Neural cell (in vitro differentiated cells): ENCODE data around the gene COL2A1. TPM values are rescaled to one million over a fixed set of nuclear protein-coding genes. Genes with fewer than 3 reads are reported as not detected.

Experiments used
- H2AFZ ChIP-seq: fragments of 200-600, 300-800 bp; sonication (generic), shearing (Covaris generic); 2 replicates; pipeline ENCODE4 v1.6.0; 2014; ENCODE audit warnings: low read depth, mild to moderate bottlenecking, antibody characterized with exemption, low read length, moderate library complexity
- H3F3A ChIP-seq: fragments of 200-600 bp; shearing (Covaris generic); 2 replicates; pipeline ENCODE4 v1.6.1; 2016; ENCODE audit warnings: mild to moderate bottlenecking, moderate library complexity, mixed read lengths, antibody characterized with exemption, low read length; ENCODE audit not compliant: insufficient read depth, poor library complexity, severe bottlenecking
- H3K27ac ChIP-seq: fragments of 200-600, 300-800 bp; sonication (generic), shearing (Covaris generic); 2 replicates; pipeline ENCODE4 v1.5.1; 2014; ENCODE audit warnings: mild to moderate bottlenecking, low read length, moderate library complexity
- H3K27me3 ChIP-seq: fragments of 300-800, 200-600 bp; sonication (generic), shearing (Covaris generic); 2 replicates; pipeline ENCODE4 v1.6.0; 2014; ENCODE audit warnings: mild to moderate bottlenecking, low read depth, low read length, moderate library complexity; ENCODE audit not compliant: insufficient read depth
- H3K36me3 ChIP-seq: fragments of 300-800, 200-600 bp; sonication (generic), shearing (Covaris generic); 2 replicates; pipeline ENCODE4 v1.5.1; 2014; ENCODE audit warnings: mild to moderate bottlenecking, antibody characterized with exemption, low read length, moderate library complexity; ENCODE audit not compliant: insufficient read depth
- H3K4me2 ChIP-seq: fragments of 300-800, 200-600 bp; sonication (generic), shearing (Covaris generic); 2 replicates; pipeline ENCODE4 v1.6.0; 2014; ENCODE audit warnings: mild to moderate bottlenecking, low read length
- H3K4me3 ChIP-seq: fragments of 300-800, 200-600 bp; sonication (generic), shearing (Covaris generic); 2 replicates; pipeline ENCODE4 v1.5.1; 2014; ENCODE audit warnings: mild to moderate bottlenecking, low read length, moderate library complexity
- H3K79me2 ChIP-seq: fragments of 200-600 bp; shearing (Covaris generic); replicated peaks from 2 replicates; pipeline ENCODE4 v1.6.0; 2014; ENCODE audit warnings: mild to moderate bottlenecking, low read length, moderate library complexity; ENCODE audit not compliant: insufficient read depth
- H3K9ac ChIP-seq: fragments of 300-800, 200-600 bp; sonication (generic), shearing (Covaris generic); 2 replicates; pipeline ENCODE4 v1.6.1; 2016; ENCODE audit warnings: mild to moderate bottlenecking, low read length, mixed read lengths
- H3K9me2 ChIP-seq: fragments of 200-600 bp; shearing (Covaris generic); 2 replicates; pipeline ENCODE4 v1.6.1; 2016; ENCODE audit warnings: mild to moderate bottlenecking, low read length, mixed read lengths; ENCODE audit not compliant: insufficient read depth
- H3K9me3 ChIP-seq: fragments of 200-600, 300-800 bp; sonication (generic), shearing (Covaris generic); 2 replicates; pipeline ENCODE4 v1.6.1; 2016; ENCODE audit warnings: mild to moderate bottlenecking, mixed run types, low read length, moderate library complexity, mixed read lengths
- H4K20me1 ChIP-seq: fragments of 200-600 bp; shearing (Covaris generic); 2 replicates; pipeline ENCODE4 v1.6.1; 2016; ENCODE audit warnings: mild to moderate bottlenecking, mixed run types; ENCODE audit not compliant: insufficient read depth
- EP300 ChIP-seq: fragments of 450-650 bp; conservative IDR thresholded peaks from 2 replicates; pipeline ENCODE4 v1.6.1; 2014; ENCODE audit warnings: antibody characterized with exemption, mild to moderate bottlenecking, moderate library complexity; ENCODE audit not compliant: poor library complexity, severe bottlenecking
- EZH2 ChIP-seq: fragments of 200-600, 300-800 bp; shearing (Covaris generic), sonication (generic); IDR thresholded peaks from 2 replicates; pipeline ENCODE4 v1.6.1; 2014; ENCODE audit warnings: antibody characterized with exemption, low read length, borderline replicate concordance, mild to moderate bottlenecking; ENCODE audit not compliant: insufficient read depth, poor library complexity, severe bottlenecking
- MXI1 ChIP-seq: fragments of 450-650 bp; conservative IDR thresholded peaks from 2 replicates; pipeline ENCODE4 v1.6.1; 2014; ENCODE audit warnings: antibody characterized with exemption, mild to moderate bottlenecking; ENCODE audit not compliant: poor library complexity, severe bottlenecking
- POLR2AphosphoS5 ChIP-seq: IDR thresholded peaks from 2 replicates; pipeline ENCODE4 v1.6.1; 2012
- RAD21 ChIP-seq: fragments of 450-650 bp; conservative IDR thresholded peaks from 2 replicates; pipeline ENCODE4 v1.6.1; 2014; ENCODE audit warnings: antibody characterized with exemption, mild to moderate bottlenecking, moderate library complexity
- SMC3 ChIP-seq: fragments of 450-650 bp; conservative IDR thresholded peaks from 2 replicates; pipeline ENCODE4 v1.6.1; 2014; ENCODE audit warnings: antibody characterized with exemption, mild to moderate bottlenecking, moderate library complexity; ENCODE audit not compliant: poor library complexity
- TAF1 ChIP-seq: IDR thresholded peaks from 2 replicates; pipeline ENCODE4 v1.6.1; 2012; ENCODE audit warnings: low read depth
- polyA plus RNA-seq: library from polyadenylated mRNA; depleted of rRNA; stranded (reverse); fragments of >200 nt; gene quantifications from 2 replicates; pipeline ENCODE4 v1.2.3, GENCODE V29; 2014

COL2A1 gene
- polyA plus RNA-seq, 1 donor from 2014 or later = 1.3 TPM

DNA sequence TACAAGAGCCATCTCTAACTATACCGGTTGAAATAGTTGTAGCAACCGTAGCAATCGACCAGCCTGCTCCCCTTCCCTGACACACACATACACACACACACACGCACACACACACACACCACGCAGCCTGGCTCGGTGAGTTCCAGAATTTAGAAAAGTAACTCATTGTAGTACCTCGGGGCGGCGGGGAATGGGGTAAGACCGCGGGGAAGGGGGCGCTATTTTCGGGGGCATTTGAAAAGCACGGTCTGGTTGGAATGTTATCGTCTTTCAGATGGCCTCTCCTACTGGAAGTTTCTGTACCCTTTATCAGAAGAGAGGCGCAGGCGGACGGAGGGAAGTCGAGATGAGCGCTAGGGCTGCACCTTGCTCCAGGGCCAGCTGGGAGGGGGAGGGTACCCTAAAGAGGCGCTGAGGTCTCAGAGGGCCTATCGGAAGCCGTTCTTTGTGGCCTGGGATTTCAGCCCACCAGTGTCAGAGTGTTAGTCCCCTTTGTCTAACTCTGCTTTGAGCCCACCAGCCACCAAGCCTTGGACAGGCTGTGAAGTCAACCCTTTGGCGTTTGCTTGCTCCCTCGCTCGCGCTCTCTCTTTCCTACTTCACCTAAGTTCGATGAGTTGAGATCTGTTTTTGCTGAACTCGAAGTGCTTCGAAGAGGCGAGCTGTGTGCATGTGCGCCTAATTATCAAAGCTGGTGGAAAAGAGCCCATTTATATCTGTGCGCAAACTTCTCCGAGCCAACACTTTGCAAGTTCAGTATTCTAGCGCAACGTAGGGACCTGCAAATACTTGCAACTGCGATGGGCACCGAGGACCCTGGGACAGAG, 837 bp downstream of the COL2A1 start:
- peaks cover 52% of the 10 kb centered on the region for H3K27me3 ChIP-seq
- H2AFZ ChIP-seq = no peak overlapping the region
- H3K4me3 ChIP-seq = peak overlapping the region; percentile 76
- H3K4me2 ChIP-seq = peak overlapping the region; percentile 6
- H3K9me2 ChIP-seq = no peaks in the 10 kb centered on the region
- H3K27ac ChIP-seq = no peak overlapping the region
- TF ChIP-seq EZH2 (peak; percentile 25), SMC3 (no peak), RAD21 (no peak)
- H3K9me3 ChIP-seq = no peaks in the 10 kb centered on the region
- no peaks in the 10 kb centered on the region for H4K20me1 ChIP-seq
- H3K79me2 ChIP-seq = peaks cover 14% of the 10 kb centered on the region
- no peak overlapping the region for H3K9ac ChIP-seq
- H3K36me3 ChIP-seq = no peaks in the 10 kb centered on the region
- peaks cover 6% of the 10 kb centered on the region for H3F3A ChIP-seq

DNA sequence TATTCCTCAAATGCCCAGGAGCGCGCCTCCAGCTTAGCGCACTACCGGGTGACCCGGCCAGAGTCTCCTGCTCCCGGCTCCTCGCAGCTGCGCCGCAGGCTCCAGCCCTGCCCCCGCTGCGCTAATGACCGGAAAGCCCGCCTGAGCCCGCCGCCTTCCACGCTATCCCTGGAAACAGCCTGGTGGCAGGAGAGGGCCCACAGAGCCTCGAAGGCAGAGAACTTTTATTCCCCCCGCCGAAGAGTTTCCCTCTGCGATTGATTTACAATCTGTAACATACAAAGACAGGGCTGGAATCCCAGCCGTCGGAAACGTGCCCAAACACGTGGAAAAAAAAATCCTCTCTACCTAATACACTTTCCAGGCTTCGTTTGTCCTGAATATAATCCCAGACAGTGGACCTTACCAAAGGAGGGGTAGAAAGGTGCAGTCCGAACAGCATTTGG, 1.5 kb downstream of the COL2A1 start:
- Histone ChIP-seq H3K79me2 (peaks cover 14% of the 10 kb centered on the region), H3K4me2 (no peak overlapping the region), H3K4me3 (peak overlapping the region; percentile 76), H3F3A (peaks cover 6% of the 10 kb centered on the region), H2AFZ (no peak overlapping the region), H4K20me1 (no peaks in the 10 kb centered on the region), H3K27me3 (peaks cover 52% of the 10 kb centered on the region), H3K9ac (no peak overlapping the region), H3K36me3 (no peaks in the 10 kb centered on the region), H3K9me3 (no peaks in the 10 kb centered on the region), H3K27ac (no peak overlapping the region), H3K9me2 (no peaks in the 10 kb centered on the region)
- TF ChIP-seq POLR2AphosphoS5 (no peak), MXI1 (no peak), EZH2 (peak; percentile 21), RAD21 (no peak)

DNA sequence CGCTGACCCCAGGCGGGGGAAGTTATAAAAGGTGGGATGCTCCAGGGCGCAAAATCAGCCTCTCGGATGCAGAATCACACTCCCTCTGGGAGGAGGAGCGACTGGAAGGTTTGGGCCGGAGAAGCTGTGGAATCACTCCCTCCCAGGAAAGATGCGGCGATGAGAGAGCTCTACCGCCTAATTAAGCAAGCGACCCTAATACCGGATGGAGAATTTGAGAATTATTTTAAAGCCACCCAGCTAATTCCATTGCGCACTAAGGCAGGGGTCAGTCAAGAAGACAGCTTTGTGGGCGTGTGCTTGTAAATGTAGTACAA, 1.9 kb downstream of the COL2A1 start:
- H3K27ac ChIP-seq = no peak overlapping the region
- no peak for TF ChIP-seq TAF1
- peak; percentile 8 for TF ChIP-seq EZH2
- TF ChIP-seq EP300 = no peak

More for the DNA sequence above, 1.9 kb downstream of the COL2A1 start:
- Histone ChIP-seq H3K9me3 (no peaks in the 10 kb centered on the region), H3K79me2 (peaks cover 14% of the 10 kb centered on the region), H3K4me3 (peak overlapping the region; percentile 76), H2AFZ (no peak overlapping the region), H3K9me2 (no peaks in the 10 kb centered on the region), H3F3A (peaks cover 6% of the 10 kb centered on the region), H3K4me2 (peak overlapping the region; percentile 69), H3K27me3 (peaks cover 52% of the 10 kb centered on the region), H4K20me1 (no peaks in the 10 kb centered on the region), H3K36me3 (no peaks in the 10 kb centered on the region), H3K9ac (peak overlapping the region; percentile 52)
